Chondrocyte (in vitro differentiated cells): ENCODE data around the gene SHISA6. TPM values are rescaled to one million over a fixed set of nuclear protein-coding genes. Genes with fewer than 3 reads are reported as not detected.

Experiments used
- DNase-seq: peaks from one replicate; pipeline ENCODE4 v3.0.0; 2021; ENCODE audit warnings: mixed read lengths, low spot score
- H3K27ac Mint-ChIP-seq: one replicate; pipeline ENCODE4 v1.8.0; 2021; ENCODE audit warnings: mild to moderate bottlenecking, moderate library complexity, mixed read lengths; ENCODE audit not compliant: unreplicated experiment
- H3K27me3 Mint-ChIP-seq: 2 replicates; pipeline ENCODE4 v1.8.0; 2021; ENCODE audit warnings: low read depth, mixed read lengths
- H3K36me3 Mint-ChIP-seq: 2 replicates; pipeline ENCODE4 v1.8.0; 2021; ENCODE audit warnings: low read depth, mixed read lengths
- H3K4me1 Mint-ChIP-seq: 2 replicates; pipeline ENCODE4 v1.8.0; 2021; ENCODE audit warnings: low read depth, mild to moderate bottlenecking, mixed read lengths
- H3K4me3 Mint-ChIP-seq: one replicate; pipeline ENCODE4 v1.8.0; 2021; ENCODE audit warnings: mild to moderate bottlenecking, moderate library complexity, mixed read lengths; ENCODE audit not compliant: unreplicated experiment
- H3K9me3 Mint-ChIP-seq: 2 replicates; pipeline ENCODE4 v1.8.0; 2021; ENCODE audit warnings: low read depth, mixed read lengths
- CTCF ChIP-seq: fragments of 200-600 bp; sonication (generic); IDR thresholded peaks from 2 replicates; pipeline ENCODE4 v1.5.0; 2021; ENCODE audit warnings: antibody characterized with exemption, mild to moderate bottlenecking, moderate library complexity
- total RNA-seq: library from RNA; stranded (reverse); gene quantifications from 3 replicates; pipeline ENCODE4 v1.2.1, GENCODE V29; 2021

SHISA6 gene
- total RNA-seq, 1 donor from 2014 or later, result not detected

- H3K27me3 Mint-ChIP-seq, result peaks cover 50% of the 10 kb centered on the region
- H3K4me3 Mint-ChIP-seq, result no peak overlapping the region
Observed at GRCh38 chr17:11244776-11245175, 3.8 kb downstream of the SHISA6 start.

GRCh38 chr17:11245187-11245586 lies 4.2 kb downstream of the SHISA6 start:
- no peak overlapping the region for H3K4me3 Mint-ChIP-seq

More at GRCh38 chr17:11244776-11245175, 3.8 kb downstream of the SHISA6 start:
- Mint-ChIP-seq H3K9me3 (no peaks in the 10 kb centered on the region), H3K27ac (no peak overlapping the region), H3K4me1 (peaks cover 11% of the 10 kb centered on the region), H3K36me3 (no peaks in the 10 kb centered on the region)
- DNase-seq, result no peak
- TF ChIP-seq CTCF, result no peak

GRCh38 chr17:11245791-11246190 lies 4.8 kb downstream of the SHISA6 start:
- no peak overlapping the region for H3K27ac Mint-ChIP-seq
- H3K4me1 Mint-ChIP-seq, result peaks cover 11% of the 10 kb centered on the region
- DNase-seq, result no peak
- no peak for TF ChIP-seq CTCF
- peaks cover 48% of the 10 kb centered on the region for H3K27me3 Mint-ChIP-seq
- no peaks in the 10 kb centered on the region for H3K36me3 Mint-ChIP-seq
- H3K9me3 Mint-ChIP-seq, result no peaks in the 10 kb centered on the region
- H3K4me3 Mint-ChIP-seq, result no peak overlapping the region

More at GRCh38 chr17:11245187-11245586, 4.2 kb downstream of the SHISA6 start:
- H3K36me3 Mint-ChIP-seq, result no peaks in the 10 kb centered on the region
- peaks cover 11% of the 10 kb centered on the region for H3K4me1 Mint-ChIP-seq
- peaks cover 48% of the 10 kb centered on the region for H3K27me3 Mint-ChIP-seq
- no peak for TF ChIP-seq CTCF
- H3K9me3 Mint-ChIP-seq, result no peaks in the 10 kb centered on the region
- no peak for DNase-seq
- H3K27ac Mint-ChIP-seq, result no peak overlapping the region

- Mint-ChIP-seq H3K27me3 (peaks cover 29% of the 10 kb centered on the region), H3K4me1 (peaks cover 2% of the 10 kb centered on the region), H3K27ac (no peak overlapping the region), H3K4me3 (no peak overlapping the region), H3K9me3 (no peaks in the 10 kb centered on the region), H3K36me3 (no peaks in the 10 kb centered on the region)
- no peak for TF ChIP-seq CTCF
- DNase-seq, result no peak
Observed at GRCh38 chr17:11250161-11250560, 9.1 kb downstream of the SHISA6 start.

GRCh38 chr17:11251561-11252107 lies 10.6 kb downstream of the SHISA6 start:
- no peak overlapping the region for H3K4me3 Mint-ChIP-seq
- TF ChIP-seq CTCF, result no peak
- no peaks in the 10 kb centered on the region for H3K9me3 Mint-ChIP-seq
- H3K36me3 Mint-ChIP-seq, result no peaks in the 10 kb centered on the region
- H3K27ac Mint-ChIP-seq, result no peak overlapping the region
- DNase-seq, result no peak
- peaks cover 20% of the 10 kb centered on the region for H3K27me3 Mint-ChIP-seq
- H3K4me1 Mint-ChIP-seq, result no peaks in the 10 kb centered on the region
